Measurements from ENCODE around the gene KRT78.

Gene KRT78

GRCh38 chr12:52826611-52827498 lies 21.9 kb downstream of the KRT78 start:
- TF ChIP-seq USF1 (IDR thresholded peaks at IDR 0.05) (no peak), MAX (IDR thresholded peaks at IDR 0.05) (no peak), TCF12 (IDR thresholded peaks at IDR 0.05; ENCODE audit: low read depth) (no peak), EP300 (IDR thresholded peaks at IDR 0.05; ENCODE audit: borderline replicate concordance) (no peak), TEAD4 (IDR thresholded peaks at IDR 0.05) (no peak), ZBTB7A (IDR thresholded peaks at IDR 0.05; ENCODE audit: low read depth) (no peak), EGR1 (IDR thresholded peaks at IDR 0.05) (no peak), YY1 (IDR thresholded peaks at IDR 0.05; ENCODE audit: low read depth) (no peak), FOXM1 (IDR thresholded peaks at IDR 0.05; ENCODE audit: borderline replicate concordance, low read depth) (no peak), CEBPB (IDR thresholded peaks at IDR 0.05) (no peak), TAF1 (IDR thresholded peaks at IDR 0.05; ENCODE audit: low read depth) (no peak), REST (IDR thresholded peaks at IDR 0.05; ENCODE audit: low read depth) (no peak), NFIC (IDR thresholded peaks at IDR 0.05) (no peak), RAD21 (IDR thresholded peaks at IDR 0.05; ENCODE audit: low read depth) (no peak), CREB1 (IDR thresholded peaks at IDR 0.05; ENCODE audit: low read depth) (no peak)

- TF ChIP-seq EP300 (IDR thresholded peaks at IDR 0.05; ENCODE audit: borderline replicate concordance) (no peak), EGR1 (IDR thresholded peaks at IDR 0.05) (no peak), MAX (IDR thresholded peaks at IDR 0.05) (no peak), YY1 (IDR thresholded peaks at IDR 0.05; ENCODE audit: low read depth) (no peak), CREB1 (IDR thresholded peaks at IDR 0.05; ENCODE audit: low read depth) (no peak), TEAD4 (IDR thresholded peaks at IDR 0.05) (no peak), NFIC (IDR thresholded peaks at IDR 0.05) (no peak), ZBTB7A (IDR thresholded peaks at IDR 0.05; ENCODE audit: low read depth) (no peak), USF1 (IDR thresholded peaks at IDR 0.05) (no peak), TCF12 (IDR thresholded peaks at IDR 0.05; ENCODE audit: low read depth) (no peak), CEBPB (IDR thresholded peaks at IDR 0.05) (no peak), REST (IDR thresholded peaks at IDR 0.05; ENCODE audit: low read depth) (no peak), TAF1 (IDR thresholded peaks at IDR 0.05; ENCODE audit: low read depth) (no peak)
Observed at GRCh38 chr12:52825961-52826360, 22.8 kb downstream of the KRT78 start.

GRCh38 chr12:52824741-52825410 lies 23.9 kb downstream of the KRT78 start:
- TF ChIP-seq TEAD4 (IDR thresholded peaks at IDR 0.05) (no peak), CEBPB (IDR thresholded peaks at IDR 0.05) (no peak), MAX (IDR thresholded peaks at IDR 0.05) (no peak), CREB1 (IDR thresholded peaks at IDR 0.05; ENCODE audit: low read depth) (no peak), YY1 (IDR thresholded peaks at IDR 0.05; ENCODE audit: low read depth) (no peak), NFIC (IDR thresholded peaks at IDR 0.05) (no peak), TCF12 (IDR thresholded peaks at IDR 0.05; ENCODE audit: low read depth) (no peak), REST (IDR thresholded peaks at IDR 0.05; ENCODE audit: low read depth) (no peak), USF1 (IDR thresholded peaks at IDR 0.05) (no peak), FOXM1 (IDR thresholded peaks at IDR 0.05; ENCODE audit: borderline replicate concordance, low read depth) (no peak), ZBTB7A (IDR thresholded peaks at IDR 0.05; ENCODE audit: low read depth) (no peak), RAD21 (IDR thresholded peaks at IDR 0.05; ENCODE audit: low read depth) (no peak), TAF1 (IDR thresholded peaks at IDR 0.05; ENCODE audit: low read depth) (no peak), EP300 (IDR thresholded peaks at IDR 0.05; ENCODE audit: borderline replicate concordance) (no peak), EGR1 (IDR thresholded peaks at IDR 0.05) (no peak)
